Testis (tissue), 2 donors: ENCODE results near the gene MLNR.

ENCODE experiments used
- POLR2A ChIP-seq: fragments of 450-650 bp; IDR thresholded peaks from one replicate; pipeline ENCODE4 v1.6.1; 2017; ENCODE audit warnings: antibody characterized with exemption, mild to moderate bottlenecking, moderate library complexity
- TF ChIP-seq, protein P1 (sequence below), 3 experiments: fragments of 450-650 bp in 2 of 3; fragments of 200-600 bp in 1 of 3; sonication (generic) in 1 of 3; IDR thresholded peaks; one replicate each; pipeline ENCODE4 v1.5.1; 2016 to 2019; ENCODE audit warnings: antibody characterized with exemption in 3 of 3, mild to moderate bottlenecking in 2 of 3, moderate library complexity in 1 of 3

DNA sequence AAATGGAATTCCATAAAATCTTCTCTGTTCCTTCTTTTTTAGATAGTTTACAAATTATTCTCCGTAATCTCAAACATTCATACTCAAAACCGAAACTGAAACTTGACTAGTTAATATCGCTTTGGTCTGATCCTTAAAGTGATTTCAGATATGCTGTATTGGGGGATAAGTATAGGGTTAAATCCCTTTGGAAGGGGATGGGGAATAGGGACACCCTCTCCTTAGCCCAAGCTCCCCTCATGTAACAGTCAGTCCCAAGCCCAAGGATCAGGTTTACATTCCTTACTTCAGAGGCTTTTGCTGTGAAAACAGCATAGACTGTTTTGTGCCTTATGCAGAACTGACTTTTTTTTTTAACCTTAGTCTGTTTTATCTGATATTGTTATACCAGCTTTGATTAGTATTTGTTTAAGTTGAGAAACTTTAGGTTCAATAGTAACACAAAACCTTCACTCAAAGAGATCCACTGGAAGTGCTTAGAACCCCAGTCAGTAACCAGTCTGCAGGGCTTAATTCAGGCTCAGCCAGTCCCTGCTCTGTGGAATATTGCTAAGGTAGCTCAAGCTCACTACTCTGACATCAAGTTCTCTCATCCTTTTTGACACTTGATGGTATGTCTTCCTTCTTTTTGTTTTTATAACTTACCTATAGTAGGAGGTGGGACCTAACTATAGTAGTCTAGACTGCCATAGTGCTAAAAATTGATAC, 38.1 kb downstream of the MLNR start:
- TF ChIP-seq, protein P1, sequence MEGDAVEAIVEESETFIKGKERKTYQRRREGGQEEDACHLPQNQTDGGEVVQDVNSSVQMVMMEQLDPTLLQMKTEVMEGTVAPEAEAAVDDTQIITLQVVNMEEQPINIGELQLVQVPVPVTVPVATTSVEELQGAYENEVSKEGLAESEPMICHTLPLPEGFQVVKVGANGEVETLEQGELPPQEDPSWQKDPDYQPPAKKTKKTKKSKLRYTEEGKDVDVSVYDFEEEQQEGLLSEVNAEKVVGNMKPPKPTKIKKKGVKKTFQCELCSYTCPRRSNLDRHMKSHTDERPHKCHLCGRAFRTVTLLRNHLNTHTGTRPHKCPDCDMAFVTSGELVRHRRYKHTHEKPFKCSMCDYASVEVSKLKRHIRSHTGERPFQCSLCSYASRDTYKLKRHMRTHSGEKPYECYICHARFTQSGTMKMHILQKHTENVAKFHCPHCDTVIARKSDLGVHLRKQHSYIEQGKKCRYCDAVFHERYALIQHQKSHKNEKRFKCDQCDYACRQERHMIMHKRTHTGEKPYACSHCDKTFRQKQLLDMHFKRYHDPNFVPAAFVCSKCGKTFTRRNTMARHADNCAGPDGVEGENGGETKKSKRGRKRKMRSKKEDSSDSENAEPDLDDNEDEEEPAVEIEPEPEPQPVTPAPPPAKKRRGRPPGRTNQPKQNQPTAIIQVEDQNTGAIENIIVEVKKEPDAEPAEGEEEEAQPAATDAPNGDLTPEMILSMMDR (IDR thresholded peaks at IDR 0.05): no peak
- no peak for TF ChIP-seq POLR2A
